Stimulated activated naive CD8-positive, alpha-beta T cell treated with anti-CD3 and anti-CD28 coated beads, Interleukin-15, Interleukin-2, amounts not matched to agents 100 U/mL and 50 U/mL, for 24 hours (primary cell): ENCODE measurements around the gene FKBP5.
"Not testable (repeated sequence)": the region's sequence is repeated elsewhere in the genome, so short reads cannot be mapped to it uniquely, and the experiment has no call there.

Experiments used
- ATAC-seq: fragments of 150-1000 bp; cut with Tn5 transposase; one replicate; pipeline ENCODE4 v1.10.0; 2021
- DNase-seq: peaks from one replicate; pipeline ENCODE4 v3.0.0; 2021

FKBP5 gene

GRCh38 chr6:35541836-35542235, 146.9 kb downstream of the FKBP5 start:
- DNase-seq = no peak
- ATAC-seq = no peak

- no peak for ATAC-seq
- DNase-seq = no peak
Observed at GRCh38 chr6:35539223-35539622, 149.5 kb downstream of the FKBP5 start.

GRCh38 chr6:35535847-35536246, 152.9 kb downstream of the FKBP5 start:
- not testable (repeated sequence) for DNase-seq, ATAC-seq

GRCh38 chr6:35534407-35535170, 154.1 kb downstream of the FKBP5 start:
- DNase-seq (no peak), ATAC-seq (no peak)

- DNase-seq (no peak), ATAC-seq (no peak)
Observed at GRCh38 chr6:35533981-35534380, 154.7 kb downstream of the FKBP5 start.

GRCh38 chr6:35532126-35532525, 156.6 kb downstream of the FKBP5 start:
- DNase-seq (no peak), ATAC-seq (no peak)

- no peak for DNase-seq
- no peak for ATAC-seq
Observed at GRCh38 chr6:35524380-35525020, 164.2 kb downstream of the FKBP5 start.
